Lung (tissue), 12 donors: Measurements from ENCODE around the gene NRDC. TPM values are rescaled to one million over a fixed set of nuclear protein-coding genes. Genes with fewer than 3 reads are reported as not detected.

Experiments
- ATAC-seq: fragments of 200-7000 bp; cut with Tn5 transposase; one replicate; pipeline ENCODE4 v1.9.1; 2020; ENCODE audit warnings: moderate number of reproducible peaks; ENCODE audit not compliant: insufficient read depth, low FRiP score
- DNase-seq, 3 donors: peaks; one replicate each; pipeline ENCODE4 v3.0.0-alpha.2; 2013 to 2017
- H3K27ac ChIP-seq, 2 donors: one replicate each; pipeline ENCODE4 v1.5.1; 2013; ENCODE audit warnings: mild to moderate bottlenecking in 2 of 2, moderate library complexity in 2 of 2, control low read depth in 1 of 2, inconsistent platforms in 1 of 2, low read depth in 1 of 2, low read length in 1 of 2
- H3K27me3 ChIP-seq, 3 donors: one replicate each; pipeline ENCODE4 v1.5.1; 2013; ENCODE audit warnings: low read length in 2 of 3; ENCODE audit not compliant: control insufficient read depth in 3 of 3, insufficient read depth in 3 of 3
- H3K36me3 ChIP-seq, 4 donors: one replicate each; pipeline ENCODE4 v1.5.1; 2013; ENCODE audit warnings: low read length in 4 of 4, mild to moderate bottlenecking in 1 of 4, moderate library complexity in 1 of 4; ENCODE audit not compliant: control insufficient read depth in 4 of 4, insufficient read depth in 4 of 4
- H3K4me1 ChIP-seq, 5 donors: one replicate each; pipeline ENCODE4 v1.5.1; 2013; ENCODE audit warnings: low read length in 5 of 5, mild to moderate bottlenecking in 2 of 5, moderate library complexity in 1 of 5; ENCODE audit not compliant: control insufficient read depth in 5 of 5, insufficient read depth in 5 of 5
- H3K4me3 ChIP-seq: one replicate; pipeline ENCODE4 v1.5.1; 2013; ENCODE audit warnings: mild to moderate bottlenecking, control low read depth, moderate library complexity
- H3K9ac ChIP-seq, 2 donors: one replicate each; pipeline ENCODE4 v1.5.1; 2013; ENCODE audit warnings: low read length in 2 of 2, control low read depth in 1 of 2; ENCODE audit not compliant: insufficient read depth in 1 of 2
- H3K9me3 ChIP-seq, 4 donors: one replicate each; pipeline ENCODE4 v1.5.1; 2013; ENCODE audit warnings: low read length in 3 of 4, mild to moderate bottlenecking in 1 of 4, moderate library complexity in 1 of 4; ENCODE audit not compliant: control insufficient read depth in 4 of 4, insufficient read depth in 3 of 4
- WGBS, 2 donors: extraction: QIAGEN DNeasy Blood & Tissue Kit; methylation state at CpG; one replicate each; pipeline ENCODE4 v1.1.7; 2013; 5-methylcytosine and 5-hydroxymethylcytosine counted together
- polyA plus RNA-seq, 2 donors: library from polyadenylated mRNA; stranded (reverse); fragments of 200-250 nt; gene quantifications; one replicate each; pipeline ENCODE4 v1.2.1, GENCODE V29; 2013
- total RNA-seq, 2 donors: library from RNA; depleted of rRNA in 1 of 2; stranded (reverse); fragments of >200 nt in 1 of 2; gene quantifications; one replicate each; pipeline ENCODE4 v1.2.1, GENCODE V29; 2014 to 2021
- TF ChIP-seq, protein P1 (sequence below): IDR thresholded peaks from 2 replicates; pipeline ENCODE4 v1.5.1; 2012; ENCODE audit warnings: mild to moderate bottlenecking; ENCODE audit errors: control extremely low read depth, extremely low read depth
- donor health status: control.
- donor health status: control.
- donor health status: Bipolar disorder and iron deficiency.
- donor health status: healthy.
- donor health status: DM: yes; HTN: yes; CAD: no.

Gene NRDC
- total and polyA plus RNA-seq, 4 donors, result 96.2 to 128 (median 105) TPM

DNA sequence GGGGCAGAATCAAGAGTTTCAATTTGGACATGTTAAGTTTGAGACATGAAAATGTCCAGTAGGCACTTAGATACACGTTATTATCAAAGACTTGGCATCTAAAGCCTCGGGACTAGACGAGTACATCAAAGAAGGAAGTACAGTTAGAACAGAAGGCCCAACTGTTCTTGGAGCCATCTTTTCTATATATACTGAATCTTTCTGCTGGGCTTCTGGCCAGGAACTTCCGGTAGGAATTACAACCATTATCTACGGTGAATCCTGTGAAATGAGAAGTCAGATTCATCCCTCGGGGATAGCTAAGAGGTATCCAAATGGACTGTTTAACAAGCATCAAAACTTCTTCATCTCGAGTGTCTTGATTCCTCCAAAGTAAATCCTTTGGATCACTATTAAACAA lies 34.4 kb upstream of the NRDC start:
- Histone ChIP-seq H3K9ac (no peak overlapping the region), H3K4me1 (no peaks in the 10 kb centered on the region), H3K36me3 (no peaks in the 10 kb centered on the region), H3K27me3 (peaks cover 0 to 18% (median 4%) of the 10 kb centered on the region in 3 donors), H3K27ac (no peak overlapping the region), H3K9me3 (no peaks in the 10 kb centered on the region), H3K4me3 (no peak overlapping the region)
- ATAC-seq (no peak), DNase-seq (no peak)
- TF ChIP-seq, protein P1, sequence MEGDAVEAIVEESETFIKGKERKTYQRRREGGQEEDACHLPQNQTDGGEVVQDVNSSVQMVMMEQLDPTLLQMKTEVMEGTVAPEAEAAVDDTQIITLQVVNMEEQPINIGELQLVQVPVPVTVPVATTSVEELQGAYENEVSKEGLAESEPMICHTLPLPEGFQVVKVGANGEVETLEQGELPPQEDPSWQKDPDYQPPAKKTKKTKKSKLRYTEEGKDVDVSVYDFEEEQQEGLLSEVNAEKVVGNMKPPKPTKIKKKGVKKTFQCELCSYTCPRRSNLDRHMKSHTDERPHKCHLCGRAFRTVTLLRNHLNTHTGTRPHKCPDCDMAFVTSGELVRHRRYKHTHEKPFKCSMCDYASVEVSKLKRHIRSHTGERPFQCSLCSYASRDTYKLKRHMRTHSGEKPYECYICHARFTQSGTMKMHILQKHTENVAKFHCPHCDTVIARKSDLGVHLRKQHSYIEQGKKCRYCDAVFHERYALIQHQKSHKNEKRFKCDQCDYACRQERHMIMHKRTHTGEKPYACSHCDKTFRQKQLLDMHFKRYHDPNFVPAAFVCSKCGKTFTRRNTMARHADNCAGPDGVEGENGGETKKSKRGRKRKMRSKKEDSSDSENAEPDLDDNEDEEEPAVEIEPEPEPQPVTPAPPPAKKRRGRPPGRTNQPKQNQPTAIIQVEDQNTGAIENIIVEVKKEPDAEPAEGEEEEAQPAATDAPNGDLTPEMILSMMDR, result no peak
- 83 to 88% methylated on average over 7 of the region's 7 CpGs for WGBS, 2 donors

DNA sequence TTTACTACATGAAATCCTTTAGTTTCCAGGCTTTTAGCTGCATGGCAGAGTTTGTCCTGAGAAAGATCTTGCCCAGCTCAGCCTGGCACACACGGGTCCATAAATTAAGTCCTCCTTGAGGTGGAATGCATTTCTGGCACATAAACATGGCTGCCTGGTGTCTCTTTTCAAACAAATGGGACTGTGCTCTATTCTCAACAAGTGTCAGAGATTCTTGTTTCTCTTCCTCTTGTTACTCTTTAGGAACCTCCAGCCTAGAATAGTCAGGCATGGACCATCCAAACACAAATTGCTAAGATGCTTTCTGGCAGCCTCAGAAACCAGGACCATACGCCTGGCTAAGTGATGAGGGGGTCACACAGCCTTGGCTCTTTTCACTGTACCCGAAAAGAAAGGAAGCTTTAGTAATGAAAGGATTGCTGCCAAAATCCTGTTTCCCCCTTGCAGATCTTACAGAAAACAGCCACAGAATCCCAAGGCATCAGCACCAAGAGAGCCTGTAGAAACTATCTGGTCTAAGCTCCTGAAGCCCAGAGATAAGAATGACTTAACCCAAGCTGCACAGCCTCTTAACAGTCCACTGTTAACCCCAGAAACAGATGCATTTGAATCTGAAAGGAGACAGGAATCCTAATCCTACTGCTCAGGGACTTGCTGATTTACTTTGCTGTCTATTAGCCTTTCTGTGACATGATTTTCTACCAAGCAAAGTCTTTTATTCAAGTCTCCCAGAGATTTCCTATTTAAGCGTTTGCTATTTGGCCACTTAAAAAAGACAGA lies 31.9 kb upstream of the NRDC start:
- no peaks in the 10 kb centered on the region for H3K9me3 ChIP-seq
- WGBS, 2 donors, result 75 to 77% methylated on average over 4 of the region's 4 CpGs
- H3K27ac ChIP-seq, result no peak overlapping the region
- H3K4me3 ChIP-seq, result no peak overlapping the region
- TF ChIP-seq, protein P1, result no peak
- H3K36me3 ChIP-seq, result no peaks in the 10 kb centered on the region
- H3K4me1 ChIP-seq, result no peaks in the 10 kb centered on the region
- DNase-seq (no peak), ATAC-seq (no peak)
- H3K27me3 ChIP-seq, result peaks cover 0 to 21% (median 4%) of the 10 kb centered on the region in 3 donors
- H3K9ac ChIP-seq, result no peak overlapping the region

DNA sequence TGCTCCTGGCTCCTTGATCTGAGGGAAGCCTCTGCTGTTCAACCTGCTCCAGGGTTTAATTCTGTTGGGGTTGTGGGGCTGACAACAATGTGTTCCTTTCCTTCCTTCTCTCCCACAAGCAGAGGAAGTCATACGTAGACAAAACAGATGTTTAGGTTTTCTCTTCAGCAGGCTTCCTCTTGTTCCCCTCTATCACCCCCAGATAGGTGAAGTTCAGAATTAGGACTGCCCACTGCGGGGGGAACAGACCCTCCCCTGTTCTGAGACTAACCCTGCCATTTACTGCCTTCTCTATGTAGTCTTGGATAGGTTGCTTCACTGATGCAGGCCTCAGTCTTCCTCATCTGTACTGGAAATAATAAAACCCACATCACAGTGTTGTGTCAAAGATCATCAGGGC lies 30.0 kb upstream of the NRDC start:
- Histone ChIP-seq H3K9me3 (no peaks in the 10 kb centered on the region), H3K4me1 (no peaks in the 10 kb centered on the region), H3K27ac (no peak overlapping the region), H3K27me3 (peaks cover 0 to 29% (median 4%) of the 10 kb centered on the region in 3 donors), H3K4me3 (no peak overlapping the region), H3K36me3 (no peaks in the 10 kb centered on the region), H3K9ac (no peak overlapping the region)
- TF ChIP-seq, protein P1, result no peak
- no peak for ATAC-seq
- 42 to 56% methylated on average over 2 of the region's 2 CpGs for WGBS, 2 donors
- no peak for DNase-seq
